Right lobe of liver (tissue), 4 donors: Measurements from ENCODE around the gene ZMYND8.

Experiments
- POLR2A ChIP-seq: fragments of 450-650 bp; IDR thresholded peaks from one replicate; pipeline ENCODE4 v1.6.1; 2017; ENCODE audit warnings: antibody characterized with exemption, mild to moderate bottlenecking
- TF ChIP-seq, protein P1 (sequence below), 4 donors: fragments of 200-600 bp in 3 of 4; fragments of 450-650 bp in 1 of 4; IDR thresholded peaks; one replicate each; pipeline versions ENCODE4 v1.5.1 to v1.8.0; 2016 to 2022; ENCODE audit warnings: antibody characterized with exemption in 4 of 4, mild to moderate bottlenecking in 2 of 4
- donor health status: DM: no; HTN: no; CAD: no.
- donor health status: DM: no; HTN: no; CAD: no.
- donor health status: DM: no; HTN: yes; CAD: no.

DNA sequence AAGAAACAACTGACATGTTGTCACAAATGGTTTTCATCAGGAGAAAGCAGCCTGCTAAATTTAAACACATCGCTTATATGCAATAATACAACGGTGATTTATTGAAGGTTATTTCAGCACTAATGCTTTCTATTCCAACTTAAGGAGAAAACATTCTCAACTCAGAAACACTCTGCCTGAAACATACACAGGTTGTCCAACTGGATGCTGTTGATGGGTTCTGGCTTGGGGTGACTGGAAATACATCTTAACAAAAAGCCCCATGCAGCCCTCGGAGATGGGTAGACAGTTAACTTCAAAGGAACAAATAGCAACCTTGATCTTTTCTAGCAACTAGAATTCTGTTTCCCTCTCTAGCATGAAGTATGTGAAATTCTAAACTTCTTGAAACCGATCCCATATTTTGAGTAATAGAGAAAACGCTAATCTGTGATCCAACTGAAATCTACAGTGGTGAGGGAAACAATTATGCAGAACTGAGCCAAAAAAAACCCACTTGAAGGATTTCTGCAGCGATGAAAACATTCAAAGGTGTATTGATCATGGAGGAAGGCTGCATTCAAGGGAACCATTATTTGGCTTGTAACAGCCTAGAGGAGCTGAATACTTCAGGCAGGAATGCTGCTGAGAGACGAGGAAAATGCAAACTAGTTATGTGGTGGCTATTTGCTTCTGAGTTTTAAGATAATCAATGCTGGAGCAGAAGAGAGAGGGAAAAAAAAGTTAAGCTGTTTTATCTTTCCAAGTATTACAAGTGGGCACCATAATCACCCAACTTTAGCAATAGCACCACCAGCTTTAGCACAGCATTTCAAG is 6.9 kb downstream of the ZMYND8 start:
- no peak for TF ChIP-seq POLR2A
- TF ChIP-seq, protein P1, sequence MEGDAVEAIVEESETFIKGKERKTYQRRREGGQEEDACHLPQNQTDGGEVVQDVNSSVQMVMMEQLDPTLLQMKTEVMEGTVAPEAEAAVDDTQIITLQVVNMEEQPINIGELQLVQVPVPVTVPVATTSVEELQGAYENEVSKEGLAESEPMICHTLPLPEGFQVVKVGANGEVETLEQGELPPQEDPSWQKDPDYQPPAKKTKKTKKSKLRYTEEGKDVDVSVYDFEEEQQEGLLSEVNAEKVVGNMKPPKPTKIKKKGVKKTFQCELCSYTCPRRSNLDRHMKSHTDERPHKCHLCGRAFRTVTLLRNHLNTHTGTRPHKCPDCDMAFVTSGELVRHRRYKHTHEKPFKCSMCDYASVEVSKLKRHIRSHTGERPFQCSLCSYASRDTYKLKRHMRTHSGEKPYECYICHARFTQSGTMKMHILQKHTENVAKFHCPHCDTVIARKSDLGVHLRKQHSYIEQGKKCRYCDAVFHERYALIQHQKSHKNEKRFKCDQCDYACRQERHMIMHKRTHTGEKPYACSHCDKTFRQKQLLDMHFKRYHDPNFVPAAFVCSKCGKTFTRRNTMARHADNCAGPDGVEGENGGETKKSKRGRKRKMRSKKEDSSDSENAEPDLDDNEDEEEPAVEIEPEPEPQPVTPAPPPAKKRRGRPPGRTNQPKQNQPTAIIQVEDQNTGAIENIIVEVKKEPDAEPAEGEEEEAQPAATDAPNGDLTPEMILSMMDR (IDR thresholded peaks at IDR 0.05) = no peak
